Neuronal stem cell (in vitro differentiated cells): ENCODE results near the gene SMPD1.

ENCODE experiments used
- DNase-seq: peaks from one replicate; pipeline ENCODE4 v3.0.0-alpha.2; 2013; ENCODE audit warnings: low spot score
- H2AFZ ChIP-seq: one replicate; pipeline ENCODE4 v1.6.1; 2013; ENCODE audit warnings: mild to moderate bottlenecking, low read length, inconsistent platforms
- H2AK5ac ChIP-seq: 2 replicates; pipeline ENCODE4 v1.6.1; 2013; ENCODE audit warnings: low read depth, mild to moderate bottlenecking, inconsistent platforms, low read length, moderate library complexity, mixed read lengths
- H2BK120ac ChIP-seq: 2 replicates; pipeline ENCODE4 v1.6.1; 2013; ENCODE audit warnings: low read depth, mild to moderate bottlenecking, inconsistent platforms, low read length, moderate library complexity, mixed read lengths
- H2BK12ac ChIP-seq: one replicate; pipeline ENCODE4 v1.6.1; 2013; ENCODE audit warnings: low read length, inconsistent platforms
- H2BK15ac ChIP-seq: 2 replicates; pipeline ENCODE4 v1.6.1; 2013; ENCODE audit warnings: mild to moderate bottlenecking, low read length, inconsistent platforms, mixed read lengths
- H2BK5ac ChIP-seq: one replicate; pipeline ENCODE4 v1.6.1; 2013; ENCODE audit warnings: inconsistent platforms, mild to moderate bottlenecking, low read length, moderate library complexity
- H3K14ac ChIP-seq: one replicate; pipeline ENCODE4 v1.6.1; 2013; ENCODE audit warnings: low read length, inconsistent platforms
- H3K18ac ChIP-seq: 2 replicates; pipeline ENCODE4 v1.6.1; 2013; ENCODE audit warnings: low read length, inconsistent platforms
- H3K23ac ChIP-seq: 2 replicates; pipeline ENCODE4 v1.6.1; 2013; ENCODE audit warnings: low read depth, mild to moderate bottlenecking, mixed read lengths, low read length, inconsistent platforms; ENCODE audit not compliant: poor library complexity
- H3K27ac ChIP-seq: replicated peaks from 3 replicates; pipeline ENCODE4 v1.5.1; 2013; ENCODE audit warnings: low read length, inconsistent platforms
- H3K27me3 ChIP-seq, 3 experiments: 2 replicates each; pipeline ENCODE4 v1.6.1; 2013; ENCODE audit warnings: low read length in 3 of 3, mild to moderate bottlenecking in 2 of 3, inconsistent platforms in 1 of 3, low read depth in 1 of 3, mixed read lengths in 1 of 3, moderate library complexity in 1 of 3; ENCODE audit not compliant: control insufficient read depth in 3 of 3, insufficient read depth in 3 of 3
- H3K36me3 ChIP-seq, 2 donors: replicated peaks in 1 of 2; 2 replicates each; pipeline ENCODE4 v1.6.1; 2013; ENCODE audit warnings: low read length in 2 of 2; ENCODE audit not compliant: control insufficient read depth in 2 of 2, insufficient read depth in 2 of 2
- H3K4ac ChIP-seq: 2 replicates; pipeline ENCODE4 v1.6.1; 2013; ENCODE audit warnings: inconsistent platforms, mild to moderate bottlenecking, low read length, moderate library complexity
- H3K4me1 ChIP-seq, 2 donors: 1 replicate in 1 of 2; 2 replicates in 1 of 2; pipeline ENCODE4 v1.6.1; 2013; ENCODE audit warnings: low read length in 2 of 2, low read depth in 1 of 2; ENCODE audit not compliant: control insufficient read depth in 2 of 2, insufficient read depth in 1 of 2
- H3K4me2 ChIP-seq: one replicate; pipeline ENCODE4 v1.6.1; 2013; ENCODE audit warnings: mild to moderate bottlenecking, low read length, inconsistent platforms; ENCODE audit not compliant: insufficient read depth, poor library complexity, severe bottlenecking
- H3K4me3 ChIP-seq, 2 donors: 2 replicates each; pipeline ENCODE4 v1.5.1; 2013; ENCODE audit warnings: low read length in 2 of 2, mild to moderate bottlenecking in 2 of 2, inconsistent platforms in 1 of 2, moderate library complexity in 1 of 2
- H3K79me1 ChIP-seq: one replicate; pipeline ENCODE4 v1.6.1; 2013; ENCODE audit warnings: low read depth, mild to moderate bottlenecking, inconsistent platforms, low read length, moderate library complexity
- H3K9ac ChIP-seq: one replicate; pipeline ENCODE4 v1.6.1; 2013; ENCODE audit warnings: mild to moderate bottlenecking, low read depth, low read length, inconsistent platforms; ENCODE audit not compliant: poor library complexity
- H3K9me3 ChIP-seq, 2 donors: replicated peaks in 1 of 2; 2 replicates each; pipeline versions ENCODE3 to v1.6.1; 2013; ENCODE audit warnings: low read length in 2 of 2, mild to moderate bottlenecking in 2 of 2, inconsistent platforms in 1 of 2, low read depth in 1 of 2, mixed read lengths in 1 of 2, moderate library complexity in 1 of 2; ENCODE audit not compliant: control insufficient read depth in 2 of 2, insufficient read depth in 1 of 2
- H4K8ac ChIP-seq: one replicate; pipeline ENCODE4 v1.6.1; 2013; ENCODE audit warnings: low read depth, mild to moderate bottlenecking, inconsistent platforms, low read length, moderate library complexity
- H4K91ac ChIP-seq: one replicate; pipeline ENCODE4 v1.6.1; 2013; ENCODE audit warnings: low read length, low read depth, mild to moderate bottlenecking, inconsistent platforms; ENCODE audit not compliant: poor library complexity
- WGBS, 2 donors: extraction: QIAGEN DNeasy Blood & Tissue Kit; methylation state at CpG; one replicate each; pipeline ENCODE4 v1.1.7; 2013; ENCODE audit warnings: missing lambda C conversion rate in 2 of 2, mixed read lengths in 1 of 2; ENCODE audit not compliant: insufficient read length in 2 of 2, insufficient replicate concordance in 1 of 2; ENCODE audit errors: extremely low coverage in 2 of 2; 5-methylcytosine and 5-hydroxymethylcytosine counted together

The SMPD1 gene

DNA sequence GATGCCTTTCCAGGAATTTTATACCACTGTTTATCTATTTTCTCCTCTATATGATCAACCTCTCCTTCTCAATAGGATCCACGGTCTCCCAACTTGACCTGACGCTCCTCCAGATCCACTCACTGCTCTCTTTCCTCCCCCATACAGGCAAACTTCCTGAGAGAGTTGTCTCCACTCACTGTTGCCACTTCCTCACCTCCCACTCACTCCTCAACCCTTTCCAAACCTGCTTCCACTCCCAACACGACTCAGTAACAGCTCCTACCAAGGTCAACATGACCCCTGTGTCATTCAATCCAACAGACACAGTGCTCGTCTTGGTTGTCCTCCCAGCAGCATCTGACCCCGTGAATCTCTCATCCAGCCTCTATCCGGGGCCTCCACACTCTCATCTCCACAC, 25.5 kb downstream of the SMPD1 start:
- Histone ChIP-seq H2BK12ac (no peak overlapping the region), H2BK15ac (no peak overlapping the region), H3K18ac (no peak overlapping the region), H3K27me3 (peaks cover 0 to 2% (median 0%) of the 10 kb centered on the region in 3 experiments), H3K9ac (no peak overlapping the region), H3K9me3 (no peaks in the 10 kb centered on the region), H2BK5ac (no peak overlapping the region), H3K4me3 (no peak overlapping the region), H3K14ac (no peak overlapping the region), H3K36me3 (peaks cover 3 to 6% of the 10 kb centered on the region in 2 donors), H2AK5ac (no peak overlapping the region), H2AFZ (no peak overlapping the region), H3K4me1 (peaks cover 3 to 7% of the 10 kb centered on the region in 2 donors), H3K79me1 (peaks cover 10% of the 10 kb centered on the region), H3K4me2 (no peak overlapping the region), H3K4ac (no peak overlapping the region), H4K91ac (no peak overlapping the region), H3K23ac (no peak overlapping the region), H2BK120ac (no peak overlapping the region), H4K8ac (no peak overlapping the region), H3K27ac (no peak overlapping the region)
- DNase-seq: no peak
- WGBS, 2 donors: no CpG with 5 or more reads among the region's 6 CpGs

DNA sequence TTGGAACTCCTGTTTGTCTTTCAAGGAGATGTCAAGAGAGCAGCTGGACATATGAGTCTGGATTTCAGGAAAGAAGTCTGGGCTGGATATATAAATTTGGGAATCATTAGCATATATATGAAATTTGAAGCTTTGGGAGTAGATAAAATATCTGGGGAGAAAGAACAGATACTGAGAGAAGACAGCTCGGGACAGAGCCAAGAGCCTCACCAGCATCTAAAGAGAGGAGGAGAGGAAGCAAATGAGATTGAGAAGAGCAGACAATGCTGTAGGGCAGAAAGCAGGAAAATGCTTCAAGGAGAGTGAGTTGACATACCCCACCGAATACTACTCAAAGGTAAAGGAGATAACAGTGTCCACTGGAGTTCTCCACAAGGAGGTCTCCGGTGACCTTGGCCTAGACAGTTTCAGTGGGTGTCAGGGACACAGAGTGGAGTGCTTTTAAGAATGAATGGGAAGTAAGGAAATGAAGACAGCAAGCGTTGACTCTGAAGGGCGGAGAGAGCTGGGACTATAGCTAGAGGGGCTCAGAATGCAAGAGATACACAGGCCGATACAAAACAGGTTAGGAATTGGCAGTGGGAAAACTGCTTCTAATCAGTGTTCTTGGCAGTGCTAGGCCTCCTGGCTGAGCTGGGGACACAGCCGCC, 27.8 kb downstream of the SMPD1 start:
- peak overlapping the region; percentile 78 for H2BK15ac ChIP-seq
- H3K36me3 ChIP-seq: no peaks in the 10 kb centered on the region
- H3K18ac ChIP-seq: peak overlapping the region; percentile 19
- peak overlapping the region; percentile 100 for H2AFZ ChIP-seq
- WGBS, 2 donors: no CpG with 5 or more reads among the region's 7 CpGs
- H2BK5ac ChIP-seq: no peak overlapping the region
- H3K79me1 ChIP-seq: peaks cover 6% of the 10 kb centered on the region
- peak overlapping the region; percentile 90 to 97 for H3K4me3 ChIP-seq
- peaks cover 0 to 2% (median 0%) of the 10 kb centered on the region in 3 experiments for H3K27me3 ChIP-seq
- H2BK12ac ChIP-seq: no peak overlapping the region
- no peak overlapping the region for H3K23ac ChIP-seq
- H4K91ac ChIP-seq: no peak overlapping the region
- H3K27ac ChIP-seq: no peak overlapping the region
- DNase-seq: no peak
- H3K9ac ChIP-seq: peak overlapping the region; percentile 93
- no peak overlapping the region for H4K8ac ChIP-seq
- peaks cover 3 to 7% of the 10 kb centered on the region in 2 donors for H3K4me1 ChIP-seq
- no peak overlapping the region for H2BK120ac ChIP-seq
- H3K9me3 ChIP-seq: no peaks in the 10 kb centered on the region
- H3K4ac ChIP-seq: no peak overlapping the region
- no peak overlapping the region for H3K14ac ChIP-seq
- H2AK5ac ChIP-seq: peak overlapping the region; percentile 30
- peak overlapping the region; percentile 64 for H3K4me2 ChIP-seq

DNA sequence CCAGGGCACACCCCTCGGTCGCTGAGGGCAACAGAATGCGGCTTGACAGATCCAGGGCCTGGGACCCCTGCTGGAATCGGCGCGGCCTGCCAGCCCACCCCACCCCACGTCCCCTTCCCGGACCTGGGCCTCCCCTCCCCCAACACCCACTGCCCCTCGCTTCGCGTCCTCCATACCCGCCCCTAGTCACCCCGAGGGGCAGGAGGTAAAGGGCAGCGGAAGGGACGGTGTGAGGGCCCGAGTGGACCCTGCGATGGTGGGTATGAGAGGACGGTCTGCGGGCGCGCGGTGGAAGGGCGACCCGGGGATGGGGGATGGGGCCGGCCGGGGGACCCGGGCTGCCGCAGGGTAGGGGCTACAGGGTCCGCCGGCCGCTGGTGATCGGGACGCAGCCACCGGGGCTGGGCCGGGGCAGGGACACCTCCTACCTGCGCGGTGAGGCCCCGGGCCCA, 28.3 kb downstream of the SMPD1 start:
- Histone ChIP-seq H2AK5ac (peak overlapping the region; percentile 30), H3K9ac (peak overlapping the region; percentile 93), H3K4me1 (peaks cover 3 to 7% of the 10 kb centered on the region in 2 donors), H3K27ac (no peak overlapping the region), H2BK15ac (peak overlapping the region; percentile 78), H3K4me3 (peak overlapping the region; percentile 90 to 97), H4K91ac (no peak overlapping the region), H3K4ac (no peak overlapping the region), H2BK12ac (no peak overlapping the region), H3K4me2 (peak overlapping the region; percentile 64), H3K14ac (no peak overlapping the region), H4K8ac (no peak overlapping the region), H2AFZ (peak overlapping the region; percentile 100), H2BK120ac (no peak overlapping the region), H3K23ac (no peak overlapping the region), H3K27me3 (peaks cover 0 to 2% (median 0%) of the 10 kb centered on the region in 3 experiments), H3K18ac (peak overlapping the region; percentile 94), H2BK5ac (peak overlapping the region; percentile 96), H3K9me3 (no peaks in the 10 kb centered on the region), H3K79me1 (peaks cover 6% of the 10 kb centered on the region), H3K36me3 (no peaks in the 10 kb centered on the region)
- WGBS, 2 donors: no CpG with 5 or more reads among the region's 38 CpGs
- DNase-seq: peak; percentile 48

DNA sequence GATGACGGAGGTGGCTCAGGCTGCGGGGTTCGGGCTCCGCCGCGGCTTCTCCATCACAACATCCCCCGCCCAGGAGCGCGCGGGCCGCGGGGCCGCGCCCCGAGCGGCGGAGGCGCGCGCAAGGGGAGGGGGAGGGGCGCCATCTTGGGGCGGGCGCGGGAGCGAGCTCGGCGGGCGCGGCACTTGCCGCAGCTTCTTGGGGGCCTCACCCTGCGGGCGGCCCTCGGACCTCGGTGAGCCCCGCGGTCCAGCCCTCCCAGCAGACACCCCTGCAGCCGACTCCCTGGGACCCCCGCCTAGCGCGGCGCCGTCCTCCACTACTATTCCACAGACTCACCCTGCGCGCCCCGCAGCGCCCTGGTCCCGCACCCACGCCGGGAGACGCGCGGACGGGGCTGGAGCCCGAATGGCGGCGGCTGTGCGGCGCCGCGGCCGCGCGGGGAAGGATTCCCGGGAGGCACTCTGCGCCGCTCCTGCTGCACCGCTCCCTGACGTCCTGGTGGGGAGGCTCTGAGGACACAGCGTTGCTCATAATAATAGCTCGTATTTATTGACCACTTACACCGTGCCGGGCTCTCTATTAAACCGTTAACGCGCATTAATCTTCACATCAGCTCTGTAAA, 28.8 kb downstream of the SMPD1 start, which contains the start of gene APBB1:
Gene APBB1, minus strand, starts transcription at position 86 of the 623 bp plus-strand sequence. CDS start 7,747 bp downstream, outside the sequence.
- Histone ChIP-seq H2AK5ac (peak within 1 kb of the TSS; percentile 30), H3K27me3 (peaks cover 0 to 2% (median 0%) of the 10 kb centered on the region in 3 experiments), H3K79me1 (peaks cover 6% of the 10 kb centered on the region), H3K18ac (peak within 1 kb of the TSS; percentile 99), H3K4me1 (peaks cover 3 to 7% of the 10 kb centered on the region in 2 donors), H2BK5ac (peak within 1 kb of the TSS; percentile 96), H2BK12ac (no peak within 1 kb of the TSS), H3K27ac (no peak within 1 kb of the TSS), H3K4me3 (peak within 1 kb of the TSS; percentile 90 to 97), H3K4me2 (peak within 1 kb of the TSS; percentile 72), H2BK15ac (peak within 1 kb of the TSS; percentile 91), H3K9ac (peak within 1 kb of the TSS; percentile 93), H3K36me3 (no peaks in the 10 kb centered on the region), H3K4ac (peak within 1 kb of the TSS; percentile 71), H4K8ac (peak within 1 kb of the TSS; percentile 23), H3K9me3 (no peaks in the 10 kb centered on the region), H4K91ac (no peak within 1 kb of the TSS), H3K23ac (peak within 1 kb of the TSS; percentile 82), H2BK120ac (peak within 1 kb of the TSS; percentile 69), H3K14ac (no peak within 1 kb of the TSS), H2AFZ (peak within 1 kb of the TSS; percentile 100)
- WGBS, 2 donors: no CpG with 5 or more reads among the region's 75 CpGs
- peak; percentile 75 for DNase-seq
